GM19043 (cell line): ENCODE measurements around the gene MALAT1.

ENCODE experiments used
- ATAC-seq: cut with Tn5 transposase; IDR thresholded peaks from one replicate; pipeline ENCODE4 v1.9.1; 2021; ENCODE audit warnings: low read depth; ENCODE audit not compliant: unreplicated experiment

The MALAT1 gene

GRCh38 chr11:65478388-65479183, 20.3 kb upstream of the MALAT1 start:
- no peak for ATAC-seq

DNA sequence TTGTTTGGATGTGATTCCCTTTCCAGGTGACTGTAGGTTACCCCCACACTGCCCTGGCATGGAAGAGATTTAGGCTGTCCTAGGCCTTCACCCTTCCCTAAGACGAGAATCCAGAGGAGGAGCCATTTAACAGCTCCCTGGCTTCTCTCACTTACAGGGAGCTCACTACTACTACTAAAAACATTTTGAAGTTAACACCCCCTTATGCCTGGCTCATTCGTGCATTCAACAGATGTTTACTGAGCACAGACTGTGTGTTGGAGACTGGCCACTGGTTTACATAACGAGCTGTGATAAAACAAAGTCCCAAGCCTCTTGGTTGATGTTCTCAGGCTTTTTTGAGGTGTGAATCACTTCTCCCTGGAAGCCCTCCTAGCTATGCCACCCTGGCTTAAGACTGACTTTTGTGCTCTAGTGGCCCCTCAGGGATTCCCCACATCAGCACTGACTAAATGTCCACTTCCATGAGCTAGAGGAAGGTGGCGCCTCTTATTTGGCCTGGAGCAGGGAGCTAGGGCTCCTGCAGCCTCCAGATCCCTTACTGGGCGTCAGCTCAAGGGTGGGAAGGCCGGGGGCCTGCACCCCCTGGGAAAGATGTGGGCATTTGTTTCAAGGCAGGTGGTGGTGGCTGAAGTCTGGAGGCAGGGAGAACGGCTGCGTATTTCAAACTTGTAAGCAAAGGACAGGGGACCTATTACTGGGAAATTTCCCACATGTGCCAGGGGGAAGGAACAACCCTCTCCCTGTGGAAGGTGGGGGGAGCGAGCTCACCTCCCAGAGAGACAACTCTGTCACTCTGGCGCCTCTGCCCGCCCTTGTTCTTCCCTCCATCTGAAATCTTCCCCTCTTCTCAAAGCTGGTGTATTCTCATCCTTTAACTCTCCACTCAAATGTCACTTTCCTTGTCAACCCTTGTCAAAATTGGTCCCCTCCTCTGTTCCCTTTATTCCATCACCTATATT, 19.4 kb upstream of the MALAT1 start:
- no peak for ATAC-seq

- no peak for ATAC-seq
These were observed 16.5 kb upstream of the MALAT1 start for GRCh38 chr11:65482306-65482850.

- no peak for ATAC-seq
These were observed 13.0 kb upstream of the MALAT1 start for GRCh38 chr11:65485920-65486219.

GRCh38 chr11:65486570-65487466, 12.0 kb upstream of the MALAT1 start:
- no peak for ATAC-seq

DNA sequence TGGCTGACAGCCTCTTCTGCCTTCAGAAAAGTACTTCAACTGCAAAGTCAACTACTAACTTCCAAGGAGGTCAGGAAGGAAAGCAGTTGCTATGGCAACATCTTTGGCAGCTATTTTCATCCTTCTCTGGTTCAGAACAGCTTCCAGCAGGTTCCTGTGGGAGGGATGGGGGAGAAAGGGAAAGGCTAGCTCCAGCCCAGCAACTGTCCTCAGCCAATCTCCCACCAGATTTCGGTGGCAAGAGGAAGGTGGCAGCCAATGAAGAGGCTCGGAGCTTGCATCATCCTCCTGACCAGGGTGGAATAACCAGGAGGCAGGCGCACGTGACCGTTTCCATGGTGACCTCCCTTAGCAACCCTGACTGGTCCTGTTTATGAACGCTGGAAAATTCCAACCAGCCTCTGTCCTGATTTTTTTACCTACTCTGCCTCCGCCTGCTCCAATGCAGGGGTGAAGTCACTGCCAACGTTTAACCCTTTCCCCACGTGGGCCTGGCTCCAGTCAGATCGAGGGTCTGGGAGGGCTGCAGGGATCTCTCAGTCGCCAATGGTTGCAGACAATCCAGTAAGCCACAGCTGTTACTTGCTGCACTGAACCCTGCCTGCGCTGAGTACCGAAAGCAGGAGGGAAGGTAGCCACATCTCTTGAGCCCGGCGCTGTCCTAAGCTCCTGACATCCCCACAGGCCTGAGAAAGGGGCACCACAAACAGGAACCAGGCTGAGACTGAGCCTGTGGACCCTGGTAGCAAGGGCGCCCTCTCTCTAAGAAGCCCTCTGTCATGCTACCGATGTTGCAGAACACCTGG, 11.2 kb upstream of the MALAT1 start:
- peak; percentile 40 for ATAC-seq

DNA sequence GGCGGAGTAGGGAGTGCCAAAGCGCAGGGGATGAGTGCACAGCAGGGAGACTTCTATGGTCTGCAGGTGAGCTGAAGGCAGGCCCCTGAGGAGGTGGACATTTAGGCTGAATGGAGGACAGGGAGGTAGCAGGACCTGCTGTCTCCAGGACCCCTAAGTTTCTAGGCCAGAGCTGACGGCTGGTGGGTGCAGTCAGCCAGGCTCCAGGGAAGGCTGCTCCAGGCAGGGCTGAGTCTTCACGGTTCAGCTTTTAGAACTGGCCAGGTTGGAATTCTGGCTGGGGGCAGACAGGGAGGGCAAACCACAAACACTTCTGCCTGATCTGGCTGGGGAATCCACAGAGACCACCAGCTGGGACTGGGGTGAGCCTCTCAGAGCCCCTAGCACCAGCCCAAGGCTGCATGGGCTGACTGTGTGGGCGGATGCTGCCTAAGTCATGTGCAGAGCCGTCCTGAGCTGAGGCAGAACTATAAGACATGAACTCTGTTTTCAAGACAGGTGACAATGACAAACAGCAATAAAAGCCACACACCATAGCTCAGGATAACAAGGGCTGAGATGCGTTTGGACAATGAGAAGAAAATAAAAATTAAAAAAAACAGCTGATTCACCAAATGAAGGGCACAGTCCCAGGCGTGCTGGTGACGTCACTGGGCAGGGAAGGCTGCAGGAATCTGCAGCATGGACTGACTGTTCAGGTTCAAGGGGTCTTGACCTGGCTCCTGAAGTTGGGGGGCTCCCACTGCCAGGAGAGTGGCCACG, 10.4 kb upstream of the MALAT1 start:
- no peak for ATAC-seq

- ATAC-seq, result no peak
These were observed 9.7 kb upstream of the MALAT1 start for GRCh38 chr11:65489035-65489705.

DNA sequence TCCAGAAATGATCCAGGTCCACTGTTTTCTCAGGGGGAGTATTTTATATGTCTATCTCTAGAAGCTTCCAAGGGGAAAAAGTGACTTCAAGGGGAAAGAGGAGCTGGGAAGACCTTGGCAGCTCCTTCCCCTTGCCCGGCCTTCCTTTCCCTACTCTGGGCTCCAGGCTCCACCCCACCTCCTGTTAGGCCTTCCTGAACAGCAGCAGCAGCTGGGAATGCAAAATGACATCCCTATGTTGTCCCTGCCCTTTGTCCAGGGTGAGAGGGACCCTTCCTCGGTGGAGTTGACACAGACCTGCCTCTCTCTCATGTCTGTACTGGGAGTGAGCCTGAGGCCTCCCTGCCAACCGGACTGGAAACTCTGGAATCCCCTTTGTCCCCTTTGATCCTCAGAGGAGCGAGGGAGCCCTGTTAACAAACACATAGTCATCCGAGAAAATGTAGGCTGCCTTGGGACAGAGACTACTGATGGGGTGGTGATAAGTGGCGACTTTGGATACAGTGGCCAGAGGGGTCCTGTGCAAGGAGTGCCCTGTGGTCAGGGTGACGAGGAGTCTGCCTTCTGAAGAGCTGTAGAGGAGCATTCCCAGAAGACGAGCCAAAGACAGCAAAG, 9.0 kb upstream of the MALAT1 start:
- no peak for ATAC-seq

DNA sequence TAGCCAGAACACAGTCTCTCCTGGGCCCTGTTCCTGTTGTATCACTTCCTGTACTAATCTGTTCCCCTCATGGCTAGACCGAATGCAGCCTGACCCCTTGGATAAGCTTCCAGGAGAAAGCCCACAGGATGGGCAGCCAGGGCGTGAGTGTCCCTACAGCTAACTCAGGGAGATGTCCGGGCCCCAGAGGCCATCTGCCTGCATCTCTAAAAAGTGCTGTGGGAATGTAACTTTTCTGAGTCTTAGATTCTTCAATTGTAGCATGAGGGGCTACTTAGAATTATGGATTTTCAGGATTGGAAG, 7.7 kb upstream of the MALAT1 start:
- ATAC-seq, result no peak

- no peak for ATAC-seq
These were observed 7.0 kb upstream of the MALAT1 start for GRCh38 chr11:65491614-65492386.

GRCh38 chr11:65492387-65492636, 6.5 kb upstream of the MALAT1 start:
- no peak for ATAC-seq

DNA sequence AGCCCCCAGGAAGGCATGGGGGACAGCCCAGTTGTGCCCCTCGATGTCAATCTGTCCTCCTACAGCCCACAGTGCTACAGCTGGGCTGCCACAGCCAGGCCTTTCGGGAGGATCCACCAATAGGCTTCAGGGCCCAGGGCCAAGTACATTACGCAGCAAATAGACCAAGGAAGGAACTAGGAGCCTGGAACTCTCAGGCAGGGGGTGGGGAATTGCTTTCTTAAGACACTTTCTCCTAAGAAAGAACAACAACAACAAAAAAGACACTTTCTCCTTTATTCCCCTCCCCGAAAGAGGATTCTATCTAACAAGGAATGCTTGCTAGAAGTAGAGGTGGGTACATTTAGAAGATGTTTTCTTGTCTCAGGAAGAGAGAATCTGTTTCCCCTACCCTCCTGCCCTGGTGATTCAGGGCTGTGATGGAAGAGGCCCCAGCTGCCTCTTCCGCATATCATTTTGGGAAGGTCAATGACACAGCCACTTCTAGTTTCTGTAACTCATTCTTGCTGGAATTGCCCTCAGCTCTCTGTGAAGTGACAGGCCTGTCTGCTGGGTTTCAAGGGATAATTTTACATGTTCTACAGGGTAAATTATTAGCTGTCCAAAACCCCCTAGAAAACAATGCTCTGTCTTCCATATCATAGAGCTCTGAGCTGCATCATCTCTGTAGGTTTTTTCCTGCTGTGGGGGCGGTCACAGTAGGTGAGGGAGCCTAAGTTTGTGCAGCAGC, 6.0 kb upstream of the MALAT1 start:
- ATAC-seq, result no peak

DNA sequence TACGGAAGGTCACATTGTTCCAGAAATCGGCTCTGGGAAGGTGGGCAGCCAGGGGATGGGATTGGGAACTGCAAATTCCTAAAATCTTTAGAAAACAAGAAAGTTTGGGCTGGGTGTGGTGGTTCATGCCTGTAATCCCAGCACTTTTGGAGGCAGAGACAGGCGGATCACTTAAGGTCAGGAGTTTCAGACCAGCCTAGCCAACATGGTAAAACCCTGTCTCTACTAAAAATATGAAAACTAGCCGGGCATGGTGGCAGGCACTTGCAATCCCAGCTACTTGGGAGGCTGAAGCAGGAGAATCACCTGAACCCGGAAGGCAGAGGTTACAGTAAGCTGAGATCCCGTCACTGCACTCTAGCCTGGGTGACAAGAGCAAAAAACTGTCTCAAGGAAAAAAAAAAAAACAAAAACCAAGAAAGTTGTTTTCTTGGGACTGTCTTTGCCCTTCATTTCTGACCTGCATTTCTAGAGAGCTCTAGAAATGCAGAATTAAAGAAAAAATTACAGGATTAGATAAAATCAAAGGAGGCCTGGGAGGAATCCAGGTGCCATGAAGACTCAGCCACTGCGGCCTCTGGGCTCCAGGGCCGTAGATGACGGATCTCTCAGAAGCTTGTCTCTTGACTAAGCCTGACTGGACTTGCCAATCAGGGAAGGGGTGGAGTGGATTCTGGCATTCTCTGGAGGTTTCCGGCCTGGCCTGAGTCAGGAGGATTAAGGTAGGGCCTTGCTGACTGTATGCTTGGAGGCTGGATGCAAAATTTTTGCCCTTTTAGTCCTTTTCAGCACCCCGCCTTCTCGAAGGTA, 5.3 kb upstream of the MALAT1 start:
- no peak for ATAC-seq

- no peak for ATAC-seq
These were observed 2.3 kb upstream of the MALAT1 start for GRCh38 chr11:65496304-65497140.
